GM21390 (cell line): ENCODE results near the gene INHBA.

Source experiments
- ATAC-seq: cut with Tn5 transposase; IDR thresholded peaks from one replicate; pipeline ENCODE4 v1.9.1; 2021; ENCODE audit not compliant: unreplicated experiment

INHBA gene

DNA sequence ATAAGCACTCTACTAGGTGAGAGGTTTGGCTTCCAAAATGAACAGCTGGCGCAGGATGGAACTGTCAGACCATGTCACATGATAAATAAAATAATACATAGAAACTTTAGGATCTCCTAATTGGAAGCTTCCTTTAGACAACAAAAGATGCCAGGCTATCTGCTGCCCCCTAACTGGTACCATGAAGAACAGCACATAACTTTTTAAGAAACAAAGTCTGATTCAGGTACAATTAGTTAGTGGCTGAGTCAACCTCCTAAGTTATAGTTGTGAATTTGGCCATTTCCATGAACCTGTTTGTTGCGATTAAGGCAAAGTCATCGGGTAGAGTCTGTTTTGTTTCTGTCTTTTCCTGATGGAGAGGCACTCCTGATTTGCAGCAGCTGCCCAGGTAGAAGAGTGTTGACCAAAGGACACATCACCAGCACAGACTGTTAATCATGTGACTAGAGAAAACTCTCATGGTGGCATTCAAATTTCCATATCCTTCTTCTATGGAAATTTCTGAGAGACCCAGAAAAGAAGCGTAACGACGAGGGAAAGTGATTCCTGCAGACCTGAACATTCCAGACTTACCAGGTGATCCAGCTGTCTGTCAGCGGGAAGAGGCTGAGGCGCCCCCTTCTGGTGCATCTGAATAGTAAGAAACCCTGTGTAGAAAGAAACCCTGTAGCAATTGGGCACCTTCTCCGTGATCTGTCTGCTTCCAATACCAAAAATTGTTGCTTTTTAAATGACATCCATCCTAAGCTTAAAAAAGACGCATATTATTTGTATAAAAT, 8.6 kb upstream of the INHBA start:
- ATAC-seq = no peak

DNA sequence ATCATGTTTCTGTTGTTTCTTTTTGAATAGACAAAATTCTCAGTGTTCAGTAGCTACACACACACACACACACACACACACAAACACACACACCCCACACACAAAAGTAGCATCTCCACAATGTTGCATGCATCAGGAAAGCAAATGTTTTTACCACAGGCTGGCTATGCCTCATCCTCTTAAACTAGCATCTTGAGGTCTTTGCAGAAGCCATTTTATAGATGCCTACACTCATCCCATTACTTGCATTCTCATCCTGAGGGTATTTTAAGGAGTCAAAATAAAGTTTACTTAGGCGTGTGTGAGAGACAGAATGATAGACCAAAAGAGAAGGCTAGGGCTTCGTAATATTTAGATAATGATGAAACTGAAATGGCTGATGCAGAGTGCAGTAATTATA, 7.9 kb upstream of the INHBA start:
- ATAC-seq = no peak

DNA sequence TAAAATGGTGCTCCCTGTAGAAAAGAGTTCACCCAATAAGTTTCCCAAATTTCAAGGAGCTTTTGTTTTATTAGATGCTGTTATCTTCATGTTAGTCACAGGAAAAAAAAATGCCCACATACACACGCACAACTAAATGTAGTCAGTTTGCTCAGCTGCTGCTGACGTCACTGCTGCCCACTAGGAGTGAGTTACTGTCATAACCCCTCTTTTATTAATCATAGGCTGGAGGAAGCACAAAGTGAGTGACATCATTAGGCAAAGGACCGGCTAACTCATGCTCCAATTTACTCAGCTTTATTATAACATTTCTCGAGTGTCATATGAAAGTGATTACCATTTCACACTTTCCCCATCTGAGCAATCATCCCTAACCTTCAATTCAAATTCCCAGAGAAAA, 6.7 kb upstream of the INHBA start:
- ATAC-seq = no peak

DNA sequence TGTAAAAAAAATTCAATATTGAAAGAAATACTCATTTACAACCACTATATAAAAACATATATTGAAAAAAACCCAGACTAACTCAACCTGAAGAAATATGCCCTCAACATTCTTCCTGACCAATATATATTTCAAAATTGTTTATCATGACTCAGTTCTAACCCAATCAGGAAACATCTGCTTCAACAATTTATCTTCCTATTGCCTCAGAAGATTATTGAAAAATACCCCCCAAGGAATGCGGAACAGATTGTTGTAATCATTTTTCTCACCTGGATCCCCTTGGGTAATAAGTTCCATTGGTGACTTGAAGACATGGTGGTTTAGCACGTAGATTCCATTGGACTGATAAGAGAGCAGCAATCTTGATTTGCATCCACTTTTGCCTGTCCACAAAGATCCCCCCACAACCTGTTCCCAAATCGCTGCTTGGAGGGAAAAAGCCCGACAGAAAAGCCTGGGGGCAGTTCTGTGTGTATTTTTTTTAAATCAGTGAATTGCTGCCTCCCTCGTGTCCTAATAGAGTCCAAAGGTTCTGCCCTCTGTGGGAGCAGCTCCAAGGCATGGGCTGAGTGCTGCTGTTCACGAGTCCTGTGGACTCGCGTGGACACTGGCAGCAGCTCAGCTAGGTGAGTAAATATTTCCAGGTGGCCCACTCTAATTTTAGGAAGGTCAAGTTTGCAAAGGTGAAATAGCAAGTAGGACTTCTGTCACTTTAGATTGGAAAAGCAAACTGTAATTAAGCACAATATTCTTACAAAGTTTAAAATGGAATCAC, 5.9 kb upstream of the INHBA start:
- ATAC-seq = no peak

DNA sequence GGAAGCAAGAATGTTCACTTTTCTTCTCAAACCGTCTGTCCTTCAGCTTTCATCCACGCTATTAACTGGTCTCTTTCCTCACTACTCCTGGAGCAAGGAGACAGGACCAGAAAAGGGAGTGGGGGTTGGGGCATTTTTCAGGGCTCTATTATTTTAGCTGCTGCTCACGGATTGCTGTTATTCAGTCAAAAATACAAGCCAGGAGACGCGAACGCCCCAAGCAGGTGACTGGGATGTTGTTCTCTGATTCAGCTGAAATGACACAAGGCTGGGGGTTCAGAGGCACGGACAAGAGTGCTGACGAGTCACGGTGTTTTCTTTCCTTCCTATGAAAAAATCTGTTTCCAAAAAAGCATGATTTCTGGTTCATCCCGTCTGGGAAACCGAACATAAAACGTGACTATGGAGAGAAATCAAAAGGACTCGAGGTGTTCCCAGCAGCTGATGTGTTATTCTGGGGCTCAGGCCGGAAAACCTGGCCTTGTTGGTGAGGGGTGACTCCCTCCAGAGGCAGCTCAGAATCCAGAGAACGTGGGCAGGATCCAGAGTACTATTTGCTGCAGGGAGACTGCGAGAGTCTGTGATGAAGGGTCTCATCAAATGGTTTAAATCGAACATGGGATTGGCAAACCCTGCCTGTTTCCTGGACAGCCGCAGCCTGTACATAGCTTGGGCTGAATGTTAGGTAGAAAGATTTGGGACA, 3.5 kb upstream of the INHBA start:
- no peak for ATAC-seq

DNA sequence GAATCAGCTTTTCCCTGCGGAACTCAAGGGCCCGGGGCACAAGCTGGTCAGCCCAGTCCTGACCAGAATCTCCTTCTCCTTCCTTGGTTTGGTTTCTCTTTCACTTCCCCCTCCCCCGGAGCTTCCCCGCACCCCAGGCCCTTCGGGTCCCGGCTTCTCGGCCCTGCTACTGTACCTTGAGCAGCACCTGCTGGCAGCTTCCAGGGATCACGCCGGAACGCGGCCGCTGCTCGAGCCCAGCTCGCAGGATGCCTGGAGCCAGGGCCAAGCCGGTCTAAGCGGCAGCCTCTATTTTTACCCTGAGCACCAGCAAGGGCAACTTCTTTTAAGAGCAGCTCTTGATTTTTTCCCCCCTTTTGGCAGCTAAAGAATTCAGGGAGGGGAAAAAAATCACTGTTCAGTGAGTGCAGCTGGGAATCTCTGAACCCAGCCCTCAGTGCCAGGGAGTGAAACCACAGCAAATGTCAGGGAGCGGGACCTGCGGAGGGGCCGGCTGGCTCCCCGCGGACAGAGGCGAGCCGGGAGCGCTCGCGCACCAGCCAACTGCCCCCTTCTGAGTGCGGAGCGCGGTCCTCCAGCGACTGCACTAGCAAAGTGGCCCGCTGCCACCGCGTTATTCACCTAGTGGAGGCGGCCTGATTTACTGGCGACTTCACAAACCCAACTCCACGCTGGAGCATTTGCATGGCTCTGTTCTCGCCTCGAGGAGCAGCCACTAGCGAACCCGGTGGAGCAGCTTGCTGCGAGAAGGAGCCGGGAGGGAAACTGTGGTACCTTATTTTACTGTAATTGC, 2.4 kb upstream of the INHBA start:
- ATAC-seq = peak; percentile 98

DNA sequence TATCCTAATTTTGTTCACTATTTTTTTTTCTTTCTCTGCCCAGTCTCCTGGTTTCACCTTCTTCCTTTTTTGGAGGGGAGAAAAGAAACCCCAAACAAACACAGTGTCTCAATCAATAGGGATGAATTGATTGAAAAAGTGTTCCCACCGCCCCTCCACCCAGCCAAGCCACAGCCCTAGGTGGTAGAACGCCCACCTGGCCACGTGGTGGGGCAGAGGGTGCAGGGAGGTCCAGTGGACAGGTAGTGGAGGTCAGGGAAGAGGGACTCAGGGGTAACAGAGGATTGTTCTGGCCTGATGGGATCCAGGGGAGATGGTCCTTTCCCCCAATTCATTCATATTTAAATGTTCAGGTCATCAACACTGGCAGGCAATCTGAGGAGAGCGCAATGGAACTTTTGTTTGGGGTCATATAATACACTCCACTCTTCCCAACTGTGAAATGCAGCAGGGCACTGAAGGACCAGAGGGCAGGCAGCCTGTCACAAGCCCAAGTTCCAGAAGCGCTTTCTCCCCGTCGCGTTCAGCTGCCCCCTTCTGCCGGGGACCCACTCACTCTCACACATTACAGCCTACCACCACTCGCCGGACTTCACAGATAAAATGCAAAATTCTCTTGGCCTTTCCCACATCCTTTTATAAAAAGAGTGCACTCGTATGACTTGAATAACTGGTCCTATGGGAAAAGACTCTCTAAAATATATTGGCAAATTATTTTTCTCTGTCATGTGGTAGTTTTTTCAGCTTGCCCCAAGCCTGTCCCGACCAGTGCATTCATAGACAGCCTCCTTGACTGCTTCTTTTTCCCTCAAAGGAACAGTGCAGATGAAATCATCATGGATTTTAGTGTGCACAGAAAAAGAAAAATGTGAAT, 1.6 kb downstream of the INHBA start:
- no peak for ATAC-seq

DNA sequence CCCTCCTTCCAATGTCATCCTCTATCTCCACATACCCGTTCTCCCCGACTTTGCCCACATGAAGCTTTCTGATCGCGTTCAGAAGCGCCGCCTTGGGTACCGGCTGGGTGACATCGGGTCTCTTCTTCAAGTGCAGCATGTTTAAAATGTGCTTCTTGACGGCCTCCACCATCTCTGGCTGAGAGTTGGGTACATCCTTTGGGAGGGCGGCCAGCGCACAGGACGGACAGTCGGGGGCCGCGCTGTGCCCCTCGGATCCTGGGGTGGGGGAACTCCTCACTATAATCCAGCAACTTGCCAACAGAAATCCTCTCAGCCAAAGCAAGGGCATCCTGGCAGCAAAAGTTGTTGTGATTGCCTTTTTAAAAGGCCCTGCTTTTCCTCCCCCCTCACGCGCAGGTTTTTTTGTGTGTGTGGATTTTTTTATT, 2.8 kb downstream of the INHBA start:
- no peak for ATAC-seq

DNA sequence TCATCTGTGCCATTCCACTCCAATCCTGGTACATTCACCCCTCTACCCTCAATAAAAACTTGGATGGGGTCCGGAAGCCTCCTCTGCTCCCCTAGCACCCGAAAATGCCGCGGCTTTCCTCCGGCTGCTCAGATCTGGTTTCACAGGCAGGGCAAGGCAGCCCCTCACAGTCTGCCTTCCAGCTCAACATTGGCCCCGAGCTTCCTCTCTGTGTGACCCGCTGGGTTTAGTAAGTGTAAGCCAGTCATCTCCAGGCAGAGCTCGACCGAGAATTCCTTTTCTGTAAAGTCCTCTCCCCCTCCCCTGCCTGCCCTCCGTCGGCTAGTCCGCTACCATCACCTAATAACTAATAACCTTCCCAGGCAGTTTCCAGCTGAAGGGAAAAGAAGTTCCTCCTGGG, 3.4 kb downstream of the INHBA start:
- ATAC-seq = no peak

DNA sequence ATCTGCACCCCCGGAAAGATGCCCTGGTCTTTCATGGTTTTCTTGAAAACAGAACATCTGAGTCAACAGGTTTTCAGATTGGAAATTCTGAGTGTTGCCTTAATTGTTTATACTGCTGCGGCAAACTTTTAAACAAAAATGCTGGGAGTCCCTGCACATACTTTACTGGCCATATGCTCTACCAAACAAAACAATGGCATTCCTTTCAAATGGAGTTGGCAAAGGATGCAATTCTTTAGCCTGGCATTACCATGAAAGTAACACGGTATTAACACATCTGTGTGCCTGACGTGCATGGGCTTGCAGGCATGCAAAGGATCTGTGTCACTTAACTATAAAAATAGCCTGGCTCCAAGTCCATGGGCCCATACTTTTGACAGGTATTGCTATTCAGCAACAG, 4.2 kb downstream of the INHBA start:
- ATAC-seq = no peak

DNA sequence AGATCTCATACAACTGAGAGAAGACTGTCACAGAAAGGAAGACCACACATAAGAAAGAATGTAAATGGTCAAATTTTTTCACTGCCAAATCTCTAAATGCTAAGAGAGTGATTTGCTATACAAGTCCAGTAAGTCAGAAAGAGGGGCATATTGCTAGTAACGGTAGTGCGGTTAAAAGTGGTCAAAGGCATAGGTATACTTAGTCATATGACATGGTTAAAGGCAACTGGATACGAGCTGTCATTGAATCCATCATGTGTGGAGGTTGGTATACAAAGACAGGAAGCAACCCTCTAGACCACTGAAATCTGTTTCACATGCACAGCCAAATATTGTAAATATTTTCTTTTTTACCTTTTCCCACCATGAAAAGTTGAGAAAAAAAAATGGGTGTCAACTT, 4.8 kb downstream of the INHBA start:
- ATAC-seq = no peak

DNA sequence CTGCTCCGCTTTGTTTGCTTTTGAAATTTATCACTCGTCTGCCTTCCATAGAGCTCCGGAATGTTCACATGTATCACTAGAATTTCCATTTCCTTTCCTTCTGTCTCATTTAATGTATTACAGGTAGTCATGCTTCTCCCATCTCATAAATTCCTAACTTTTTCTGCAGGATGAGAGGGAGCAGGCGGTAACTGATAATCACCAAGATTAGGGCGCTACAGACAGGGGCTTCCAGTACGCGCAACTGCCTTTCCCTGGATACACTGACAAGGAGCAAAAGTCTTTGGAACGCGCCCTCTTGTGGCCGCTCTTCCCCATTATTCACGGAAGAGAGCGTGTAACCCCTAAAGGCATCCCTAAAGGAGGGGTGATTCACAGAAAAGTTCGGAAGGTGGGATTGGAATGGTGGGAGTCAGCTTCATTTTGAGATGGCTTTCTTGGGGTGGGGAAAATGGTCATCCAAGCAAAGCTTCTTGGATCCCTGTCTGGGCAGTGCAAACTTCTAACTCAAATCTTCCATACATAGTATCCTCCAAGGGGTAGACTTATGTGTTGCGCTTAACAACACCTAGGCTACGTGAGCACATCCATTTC, 6.5 kb downstream of the INHBA start:
- no peak for ATAC-seq

DNA sequence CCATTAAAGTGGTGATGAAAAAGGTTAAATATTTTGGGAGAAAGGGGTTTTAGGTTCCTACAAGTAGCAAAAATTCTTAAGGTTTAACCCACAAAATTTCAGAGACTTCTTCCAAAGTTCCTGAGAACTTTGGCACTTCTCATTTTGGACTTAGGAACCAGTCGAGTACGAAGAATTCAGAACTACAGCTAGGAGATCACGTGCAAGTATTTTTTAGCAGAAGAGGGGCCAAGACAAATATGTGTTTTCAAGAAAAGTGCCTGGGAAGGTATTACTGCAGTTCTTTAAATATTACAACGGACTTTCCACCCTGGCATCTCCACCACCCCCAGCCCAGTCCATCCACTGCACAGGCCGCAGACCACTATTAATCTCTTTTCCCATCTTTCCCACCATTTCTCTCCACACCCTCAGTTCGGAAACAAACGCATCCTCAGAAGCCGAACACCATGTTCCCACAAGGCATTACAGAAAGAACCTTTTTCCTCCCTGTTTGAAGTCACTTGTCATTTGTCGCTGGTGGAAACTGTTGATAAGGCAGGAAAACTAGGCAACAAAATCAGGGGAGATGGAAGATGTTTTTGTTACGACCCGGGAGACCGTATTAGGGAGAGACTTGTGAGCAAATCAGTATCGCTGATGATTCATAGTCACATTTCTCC, 7.1 kb downstream of the INHBA start:
- no peak for ATAC-seq

DNA sequence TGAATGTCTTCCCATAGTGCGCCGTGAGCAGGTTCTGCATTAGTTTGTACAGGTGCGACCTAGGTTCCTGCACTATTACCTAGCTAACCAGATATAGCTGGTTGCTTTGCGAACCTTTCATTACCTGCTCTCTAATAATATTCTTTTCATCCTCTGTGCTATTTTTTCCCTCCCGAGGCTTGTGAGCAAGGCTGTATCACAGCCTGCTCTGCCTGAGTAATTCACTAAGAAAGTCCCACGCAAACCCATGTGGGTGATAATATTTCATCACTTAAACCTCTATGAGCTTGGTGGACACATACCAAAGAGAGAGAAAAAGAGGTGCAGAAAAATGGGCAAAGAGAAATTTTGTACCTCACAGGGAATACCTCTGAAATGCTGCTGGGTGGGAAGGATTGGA, 8.4 kb downstream of the INHBA start:
- ATAC-seq = no peak

DNA sequence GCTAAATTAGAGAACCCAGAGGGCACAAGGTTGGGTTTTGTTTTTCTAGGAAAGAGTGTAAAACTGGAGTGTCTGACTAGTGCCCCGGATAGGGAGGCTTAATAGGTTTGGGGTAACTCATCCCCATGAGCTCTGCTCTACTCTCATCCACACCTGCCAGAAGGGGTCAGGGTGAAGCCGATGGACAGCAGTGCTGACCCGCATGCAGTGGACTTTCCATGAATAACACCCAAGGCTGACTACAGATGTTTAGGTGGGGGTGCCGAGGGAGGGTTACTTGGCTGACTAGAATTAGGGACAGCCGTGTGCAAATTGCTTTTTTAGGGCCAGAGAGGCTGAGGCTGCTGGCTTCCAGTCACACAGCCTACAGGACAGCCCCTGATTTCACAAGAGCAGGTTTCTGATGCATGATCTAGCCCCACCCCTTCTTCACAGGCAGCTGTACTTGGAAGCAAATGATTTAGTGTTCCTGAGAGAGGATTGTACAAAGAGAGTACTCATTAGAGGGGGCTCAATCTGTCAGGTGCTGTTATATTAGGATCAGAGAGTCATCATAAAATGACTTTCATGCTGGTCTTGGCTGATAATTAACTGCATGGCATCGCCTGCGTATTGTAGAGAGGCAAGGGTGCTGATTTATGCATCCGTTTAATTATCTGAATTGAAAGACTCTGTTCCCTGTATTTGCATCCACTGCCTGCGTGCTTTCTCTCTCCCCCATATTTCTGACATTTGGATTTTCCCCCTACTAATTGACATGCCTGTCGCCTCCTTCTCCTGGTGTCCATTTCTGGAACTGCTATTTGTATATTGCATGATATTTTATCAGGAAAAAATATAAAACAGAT, 9.5 kb downstream of the INHBA start:
- ATAC-seq = no peak

DNA sequence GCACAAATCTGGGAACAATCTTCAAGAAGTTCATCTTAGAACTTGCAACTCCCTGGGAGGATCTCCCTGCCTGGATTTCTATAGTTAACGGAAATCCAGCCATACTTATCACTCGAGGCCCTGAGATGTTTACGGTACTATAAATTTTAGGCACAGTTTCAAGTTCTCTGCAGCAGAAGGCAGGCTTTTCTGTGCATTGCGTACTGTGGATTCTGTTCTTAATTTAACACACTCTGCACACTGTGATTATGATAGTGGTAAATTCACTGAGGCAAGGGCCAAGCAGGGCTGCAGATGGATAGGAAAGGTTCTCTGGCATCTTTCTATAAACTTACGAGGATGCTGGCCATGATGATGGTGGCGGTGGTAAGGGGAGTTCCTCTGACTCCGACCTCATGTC, 10.6 kb downstream of the INHBA start:
- no peak for ATAC-seq

DNA sequence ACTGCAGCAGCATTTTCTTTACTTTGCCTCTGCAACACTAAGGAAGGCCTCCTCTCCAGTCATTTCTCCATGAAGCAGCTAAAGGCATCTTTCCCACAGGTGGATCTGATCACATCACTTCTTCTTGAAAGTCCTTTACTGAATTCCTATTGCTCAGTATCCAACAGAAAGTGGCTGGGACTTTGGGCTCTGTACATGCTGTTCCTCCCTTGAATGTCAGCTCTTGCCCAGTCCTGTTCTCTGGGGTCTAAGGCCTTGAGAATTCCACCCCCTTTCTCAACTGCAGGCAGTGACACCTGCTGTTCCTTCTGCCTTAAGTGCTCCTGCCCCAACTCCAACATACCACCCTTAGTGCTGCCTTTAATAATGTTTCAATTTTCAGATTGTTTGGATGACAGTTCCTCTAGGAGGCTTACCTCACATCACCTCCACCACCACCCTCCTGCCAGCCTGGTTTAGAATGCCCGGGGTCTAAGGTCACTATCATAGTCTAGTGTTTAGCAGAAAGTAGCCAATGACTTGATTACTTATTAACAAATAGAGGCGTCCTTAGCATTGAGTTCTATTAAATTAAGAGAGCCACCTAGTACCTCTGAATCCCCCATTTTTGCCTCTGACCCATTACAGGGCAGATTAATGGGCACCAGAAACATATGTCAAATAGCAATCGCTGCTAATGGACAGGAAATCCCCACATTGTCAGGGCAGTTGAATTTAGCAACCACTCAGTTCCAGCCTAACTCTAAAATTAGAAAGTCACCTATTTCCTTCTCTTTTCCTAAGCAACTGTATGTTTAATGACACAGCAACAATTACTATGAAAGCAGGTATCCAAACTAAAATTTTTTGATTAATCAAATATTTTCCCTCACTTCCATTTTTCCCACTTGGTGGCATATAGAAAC, 11.4 kb downstream of the INHBA start:
- ATAC-seq = no peak
